HCT116 (cell line): ENCODE data around the gene B3GNT2.

Source experiments
- POLR2A ChIP-seq: IDR thresholded peaks from 2 replicates; pipeline ENCODE4 v1.7.0; 2011; ENCODE audit warnings: borderline replicate concordance; ENCODE audit not compliant: insufficient read depth, insufficient read length; ENCODE audit errors: extremely low read depth
- TF ChIP-seq, protein P1 (sequence below), 3 experiments: fragments of 200-600 bp in 1 of 3; sonication (generic) in 1 of 3; IDR thresholded peaks in 2 of 3; conservative IDR thresholded peaks in 1 of 3; 2 replicates each; pipeline ENCODE4 v1.5.1; 2012 to 2017; ENCODE audit warnings: low read depth in 2 of 3, low read length in 2 of 3, antibody characterized with exemption in 1 of 3, borderline replicate concordance in 1 of 3, control low read depth in 1 of 3, mild to moderate bottlenecking in 1 of 3, mixed read lengths in 1 of 3, mixed run types in 1 of 3, moderate library complexity in 1 of 3; ENCODE audit not compliant: insufficient read depth in 1 of 3

DNA sequence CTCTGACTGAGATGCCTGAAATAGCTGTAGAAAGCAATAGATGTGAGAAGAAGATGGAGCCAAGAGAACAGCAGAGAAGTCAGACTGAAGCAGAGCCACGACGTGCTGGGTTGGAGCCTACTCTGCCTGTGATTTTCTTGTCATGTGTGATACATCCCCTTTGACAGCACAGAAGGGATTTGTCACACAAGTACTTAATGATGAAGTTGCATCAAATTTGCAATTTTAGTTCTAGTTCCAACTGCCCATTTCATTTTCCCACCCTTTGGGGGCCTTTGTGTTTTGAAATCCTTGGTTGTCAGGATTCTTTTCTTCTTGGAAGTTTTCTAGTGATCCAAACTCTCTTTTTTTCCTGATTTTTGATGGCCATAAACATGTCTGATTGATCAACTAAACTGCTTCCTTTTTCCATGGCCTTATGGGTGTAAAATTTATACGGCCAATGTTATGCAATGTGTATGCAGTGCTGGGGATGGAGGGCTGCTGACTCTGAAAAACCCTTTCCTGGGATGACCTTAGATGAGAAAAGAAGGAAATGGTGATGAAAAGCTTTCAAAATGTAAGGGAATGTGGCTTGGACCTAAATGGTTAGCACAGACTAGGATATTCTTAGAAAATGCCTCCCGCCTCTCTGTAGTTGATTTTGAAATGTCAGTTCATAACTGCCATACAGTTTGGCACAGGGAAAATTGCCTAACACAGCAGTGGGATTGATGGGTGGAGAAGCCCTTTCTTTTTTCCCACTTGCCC lies 9.6 kb upstream of the B3GNT2 start:
- no peak for TF ChIP-seq POLR2A
- TF ChIP-seq, protein P1, sequence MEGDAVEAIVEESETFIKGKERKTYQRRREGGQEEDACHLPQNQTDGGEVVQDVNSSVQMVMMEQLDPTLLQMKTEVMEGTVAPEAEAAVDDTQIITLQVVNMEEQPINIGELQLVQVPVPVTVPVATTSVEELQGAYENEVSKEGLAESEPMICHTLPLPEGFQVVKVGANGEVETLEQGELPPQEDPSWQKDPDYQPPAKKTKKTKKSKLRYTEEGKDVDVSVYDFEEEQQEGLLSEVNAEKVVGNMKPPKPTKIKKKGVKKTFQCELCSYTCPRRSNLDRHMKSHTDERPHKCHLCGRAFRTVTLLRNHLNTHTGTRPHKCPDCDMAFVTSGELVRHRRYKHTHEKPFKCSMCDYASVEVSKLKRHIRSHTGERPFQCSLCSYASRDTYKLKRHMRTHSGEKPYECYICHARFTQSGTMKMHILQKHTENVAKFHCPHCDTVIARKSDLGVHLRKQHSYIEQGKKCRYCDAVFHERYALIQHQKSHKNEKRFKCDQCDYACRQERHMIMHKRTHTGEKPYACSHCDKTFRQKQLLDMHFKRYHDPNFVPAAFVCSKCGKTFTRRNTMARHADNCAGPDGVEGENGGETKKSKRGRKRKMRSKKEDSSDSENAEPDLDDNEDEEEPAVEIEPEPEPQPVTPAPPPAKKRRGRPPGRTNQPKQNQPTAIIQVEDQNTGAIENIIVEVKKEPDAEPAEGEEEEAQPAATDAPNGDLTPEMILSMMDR (IDR thresholded peaks at IDR 0.05 in 2 of 3, conservative IDR thresholded peaks at IDR 0.05 in 1 of 3; ENCODE audit: borderline replicate concordance in 1 of 3, insufficient read depth in 1 of 3, low read depth in 2 of 3, low read length in 2 of 3) = no peak
